ENCODE results near the gene ASB6. TPM values are rescaled to one million over a fixed set of nuclear protein-coding genes. Genes with fewer than 3 reads are reported as not detected.

Gene ASB6
- total RNA-seq, 1 experiment from 2014 or later, result 20.0 TPM

DNA sequence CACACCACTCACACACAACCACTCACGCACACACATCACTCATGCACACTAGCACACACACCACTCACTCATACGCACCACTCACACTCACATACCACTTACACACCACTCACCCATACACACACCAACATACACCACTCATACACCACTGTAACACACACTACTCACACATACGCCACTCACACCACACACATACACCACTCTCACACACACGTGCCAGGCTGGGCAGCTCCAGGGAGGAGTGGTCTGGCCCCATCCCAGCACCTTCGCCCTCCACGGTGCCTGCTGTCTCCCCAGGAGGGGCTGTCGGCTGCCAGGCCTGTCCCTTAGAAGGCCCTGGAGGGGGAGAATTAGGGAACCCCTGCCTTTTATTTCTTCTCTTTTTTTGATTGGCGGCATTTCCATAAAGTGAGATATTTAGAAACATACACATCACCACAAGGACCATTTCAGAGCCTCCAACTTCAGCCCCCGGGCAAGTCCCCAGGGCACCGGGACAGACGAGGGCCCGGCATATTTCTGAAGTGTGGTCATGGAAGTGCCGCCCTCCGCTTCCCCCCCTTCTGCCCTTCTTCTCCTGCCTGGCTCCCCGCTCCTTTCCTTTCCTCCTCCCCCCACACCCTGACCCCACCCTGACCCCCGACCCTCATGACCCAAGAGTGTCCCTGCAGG is 6.3 kb upstream of the ASB6 start:
- H3K27me3 Mint-ChIP-seq (ENCODE audit: low read depth), result no peaks in the 10 kb centered on the region; the same call in 1 of the 2 replicates
- no peak overlapping the region for H3K27ac Mint-ChIP-seq
- ChIA-PET CTCF (no interaction called here), POLR2A (no interaction called here)
- no peak for TF ChIP-seq PRRX2 (CRISPR knock-in tag; IDR thresholded peaks at IDR 0.05)
- TF ChIP-seq MYBL2 (CRISPR knock-in tag; IDR thresholded peaks at IDR 0.05), result no peak
- TF ChIP-seq, protein P1, sequence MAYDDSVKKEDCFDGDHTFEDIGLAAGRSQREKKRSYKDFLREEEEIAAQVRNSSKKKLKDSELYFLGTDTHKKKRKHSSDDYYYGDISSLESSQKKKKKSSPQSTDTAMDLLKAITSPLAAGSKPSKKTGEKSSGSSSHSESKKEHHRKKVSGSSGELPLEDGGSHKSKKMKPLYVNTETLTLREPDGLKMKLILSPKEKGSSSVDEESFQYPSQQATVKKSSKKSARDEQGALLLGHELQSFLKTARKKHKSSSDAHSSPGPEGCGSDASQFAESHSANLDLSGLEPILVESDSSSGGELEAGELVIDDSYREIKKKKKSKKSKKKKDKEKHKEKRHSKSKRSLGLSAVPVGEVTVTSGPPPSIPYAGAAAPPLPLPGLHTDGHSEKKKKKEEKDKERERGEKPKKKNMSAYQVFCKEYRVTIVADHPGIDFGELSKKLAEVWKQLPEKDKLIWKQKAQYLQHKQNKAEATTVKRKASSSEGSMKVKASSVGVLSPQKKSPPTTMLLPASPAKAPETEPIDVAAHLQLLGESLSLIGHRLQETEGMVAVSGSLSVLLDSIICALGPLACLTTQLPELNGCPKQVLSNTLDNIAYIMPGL (CRISPR knock-in tag; IDR thresholded peaks at IDR 0.05), result no peak
- no peak for TF ChIP-seq EMX1 (CRISPR knock-in tag; IDR thresholded peaks at IDR 0.05)
- no peak for TF ChIP-seq CREB1 (CRISPR knock-in tag; IDR thresholded peaks at IDR 0.05)
- TF ChIP-seq FOXP1 (CRISPR knock-in tag; IDR thresholded peaks at IDR 0.05; ENCODE audit: borderline replicate concordance), result no peak
- no peak for TF ChIP-seq GRHL2 (CRISPR knock-in tag; IDR thresholded peaks at IDR 0.05; ENCODE audit: insufficient replicate concordance, severe bottlenecking)
- TF ChIP-seq ESRRA (CRISPR knock-in tag; IDR thresholded peaks at IDR 0.05; ENCODE audit: borderline replicate concordance), result no peak
- TF ChIP-seq, protein P2, sequence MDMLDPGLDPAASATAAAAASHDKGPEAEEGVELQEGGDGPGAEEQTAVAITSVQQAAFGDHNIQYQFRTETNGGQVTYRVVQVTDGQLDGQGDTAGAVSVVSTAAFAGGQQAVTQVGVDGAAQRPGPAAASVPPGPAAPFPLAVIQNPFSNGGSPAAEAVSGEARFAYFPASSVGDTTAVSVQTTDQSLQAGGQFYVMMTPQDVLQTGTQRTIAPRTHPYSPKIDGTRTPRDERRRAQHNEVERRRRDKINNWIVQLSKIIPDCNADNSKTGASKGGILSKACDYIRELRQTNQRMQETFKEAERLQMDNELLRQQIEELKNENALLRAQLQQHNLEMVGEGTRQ (CRISPR knock-in tag; IDR thresholded peaks at IDR 0.05), result no peak
- TF ChIP-seq ZNF121 (CRISPR knock-in tag; IDR thresholded peaks at IDR 0.05), result no peak
- TF ChIP-seq, protein P3, sequence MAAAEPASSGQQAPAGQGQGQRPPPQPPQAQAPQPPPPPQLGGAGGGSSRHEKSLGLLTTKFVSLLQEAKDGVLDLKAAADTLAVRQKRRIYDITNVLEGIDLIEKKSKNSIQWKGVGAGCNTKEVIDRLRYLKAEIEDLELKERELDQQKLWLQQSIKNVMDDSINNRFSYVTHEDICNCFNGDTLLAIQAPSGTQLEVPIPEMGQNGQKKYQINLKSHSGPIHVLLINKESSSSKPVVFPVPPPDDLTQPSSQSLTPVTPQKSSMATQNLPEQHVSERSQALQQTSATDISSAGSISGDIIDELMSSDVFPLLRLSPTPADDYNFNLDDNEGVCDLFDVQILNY (CRISPR knock-in tag; IDR thresholded peaks at IDR 0.05), result no peak
- TF ChIP-seq, protein P4, sequence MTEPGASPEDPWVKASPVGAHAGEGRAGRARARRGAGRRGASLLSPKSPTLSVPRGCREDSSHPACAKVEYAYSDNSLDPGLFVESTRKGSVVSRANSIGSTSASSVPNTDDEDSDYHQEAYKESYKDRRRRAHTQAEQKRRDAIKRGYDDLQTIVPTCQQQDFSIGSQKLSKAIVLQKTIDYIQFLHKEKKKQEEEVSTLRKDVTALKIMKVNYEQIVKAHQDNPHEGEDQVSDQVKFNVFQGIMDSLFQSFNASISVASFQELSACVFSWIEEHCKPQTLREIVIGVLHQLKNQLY (CRISPR knock-in tag; IDR thresholded peaks at IDR 0.05), result no peak
- TF ChIP-seq, protein P5, sequence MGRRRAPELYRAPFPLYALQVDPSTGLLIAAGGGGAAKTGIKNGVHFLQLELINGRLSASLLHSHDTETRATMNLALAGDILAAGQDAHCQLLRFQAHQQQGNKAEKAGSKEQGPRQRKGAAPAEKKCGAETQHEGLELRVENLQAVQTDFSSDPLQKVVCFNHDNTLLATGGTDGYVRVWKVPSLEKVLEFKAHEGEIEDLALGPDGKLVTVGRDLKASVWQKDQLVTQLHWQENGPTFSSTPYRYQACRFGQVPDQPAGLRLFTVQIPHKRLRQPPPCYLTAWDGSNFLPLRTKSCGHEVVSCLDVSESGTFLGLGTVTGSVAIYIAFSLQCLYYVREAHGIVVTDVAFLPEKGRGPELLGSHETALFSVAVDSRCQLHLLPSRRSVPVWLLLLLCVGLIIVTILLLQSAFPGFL (CRISPR knock-in tag; IDR thresholded peaks at IDR 0.05; ENCODE audit: borderline replicate concordance), result no peak
- H3K36me3 Mint-ChIP-seq, result no peaks in the 10 kb centered on the region
- H3K4me3 Mint-ChIP-seq, result no peak overlapping the region
- H3K9me3 Mint-ChIP-seq, result peaks cover 8% of the 10 kb centered on the region
- DNase-seq (ENCODE audit: low spot score) (no peak), ATAC-seq (no peak)
- H3K4me1 Mint-ChIP-seq, result no peaks in the 10 kb centered on the region

DNA sequence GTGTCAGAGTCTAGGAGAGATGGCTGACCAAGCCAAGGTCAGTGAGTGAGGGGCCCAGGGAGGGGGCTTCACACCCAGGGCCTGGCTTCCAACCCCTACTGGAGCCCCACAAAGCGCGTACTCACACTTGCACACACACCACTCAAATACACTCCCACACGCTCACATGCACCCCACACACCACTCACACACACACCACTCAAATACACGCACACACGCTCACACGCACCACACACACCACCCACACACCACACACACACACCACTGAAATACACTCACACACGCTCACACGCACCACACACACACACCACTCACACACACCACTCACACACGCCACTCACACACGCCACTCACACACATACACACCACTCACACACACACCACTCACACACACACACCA is 5.7 kb upstream of the ASB6 start:
- H3K4me3 Mint-ChIP-seq, result no peak overlapping the region
- POLR2A ChIA-PET, result no interaction called here
- H3K4me1 Mint-ChIP-seq, result no peaks in the 10 kb centered on the region
- no peak for DNase-seq (ENCODE audit: low spot score)
- no peaks in the 10 kb centered on the region; the same call in 1 of the 2 replicates for H3K27me3 Mint-ChIP-seq (ENCODE audit: low read depth)
- CTCF ChIA-PET, result interaction anchor here (0.6 kb wide), 1 partner anchor 66 kb away, joined by 4 read pairs; no protein-coding TSS in a partner anchor
- H3K36me3 Mint-ChIP-seq, result no peaks in the 10 kb centered on the region
- H3K9me3 Mint-ChIP-seq, result peaks cover 8% of the 10 kb centered on the region
- no peak overlapping the region for H3K27ac Mint-ChIP-seq
- no peak for ATAC-seq
- TF ChIP-seq, protein P6, sequence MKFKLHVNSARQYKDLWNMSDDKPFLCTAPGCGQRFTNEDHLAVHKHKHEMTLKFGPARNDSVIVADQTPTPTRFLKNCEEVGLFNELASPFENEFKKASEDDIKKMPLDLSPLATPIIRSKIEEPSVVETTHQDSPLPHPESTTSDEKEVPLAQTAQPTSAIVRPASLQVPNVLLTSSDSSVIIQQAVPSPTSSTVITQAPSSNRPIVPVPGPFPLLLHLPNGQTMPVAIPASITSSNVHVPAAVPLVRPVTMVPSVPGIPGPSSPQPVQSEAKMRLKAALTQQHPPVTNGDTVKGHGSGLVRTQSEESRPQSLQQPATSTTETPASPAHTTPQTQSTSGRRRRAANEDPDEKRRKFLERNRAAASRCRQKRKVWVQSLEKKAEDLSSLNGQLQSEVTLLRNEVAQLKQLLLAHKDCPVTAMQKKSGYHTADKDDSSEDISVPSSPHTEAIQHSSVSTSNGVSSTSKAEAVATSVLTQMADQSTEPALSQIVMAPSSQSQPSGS (CRISPR knock-in tag; IDR thresholded peaks at IDR 0.05; ENCODE audit: borderline replicate concordance, low read depth), result no peak
- TF ChIP-seq, protein P7, sequence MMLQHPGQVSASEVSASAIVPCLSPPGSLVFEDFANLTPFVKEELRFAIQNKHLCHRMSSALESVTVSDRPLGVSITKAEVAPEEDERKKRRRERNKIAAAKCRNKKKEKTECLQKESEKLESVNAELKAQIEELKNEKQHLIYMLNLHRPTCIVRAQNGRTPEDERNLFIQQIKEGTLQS (CRISPR knock-in tag; conservative IDR thresholded peaks at IDR 0.05), result no peak
- TF ChIP-seq JAZF1 (CRISPR knock-in tag; IDR thresholded peaks at IDR 0.05), result no peak
- TF ChIP-seq, protein P8, sequence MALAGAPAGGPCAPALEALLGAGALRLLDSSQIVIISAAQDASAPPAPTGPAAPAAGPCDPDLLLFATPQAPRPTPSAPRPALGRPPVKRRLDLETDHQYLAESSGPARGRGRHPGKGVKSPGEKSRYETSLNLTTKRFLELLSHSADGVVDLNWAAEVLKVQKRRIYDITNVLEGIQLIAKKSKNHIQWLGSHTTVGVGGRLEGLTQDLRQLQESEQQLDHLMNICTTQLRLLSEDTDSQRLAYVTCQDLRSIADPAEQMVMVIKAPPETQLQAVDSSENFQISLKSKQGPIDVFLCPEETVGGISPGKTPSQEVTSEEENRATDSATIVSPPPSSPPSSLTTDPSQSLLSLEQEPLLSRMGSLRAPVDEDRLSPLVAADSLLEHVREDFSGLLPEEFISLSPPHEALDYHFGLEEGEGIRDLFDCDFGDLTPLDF (CRISPR knock-in tag; IDR thresholded peaks at IDR 0.05), result no peak
- TF ChIP-seq JUN (CRISPR knock-in tag; IDR thresholded peaks at IDR 0.05), result no peak
- TF ChIP-seq, protein P9, sequence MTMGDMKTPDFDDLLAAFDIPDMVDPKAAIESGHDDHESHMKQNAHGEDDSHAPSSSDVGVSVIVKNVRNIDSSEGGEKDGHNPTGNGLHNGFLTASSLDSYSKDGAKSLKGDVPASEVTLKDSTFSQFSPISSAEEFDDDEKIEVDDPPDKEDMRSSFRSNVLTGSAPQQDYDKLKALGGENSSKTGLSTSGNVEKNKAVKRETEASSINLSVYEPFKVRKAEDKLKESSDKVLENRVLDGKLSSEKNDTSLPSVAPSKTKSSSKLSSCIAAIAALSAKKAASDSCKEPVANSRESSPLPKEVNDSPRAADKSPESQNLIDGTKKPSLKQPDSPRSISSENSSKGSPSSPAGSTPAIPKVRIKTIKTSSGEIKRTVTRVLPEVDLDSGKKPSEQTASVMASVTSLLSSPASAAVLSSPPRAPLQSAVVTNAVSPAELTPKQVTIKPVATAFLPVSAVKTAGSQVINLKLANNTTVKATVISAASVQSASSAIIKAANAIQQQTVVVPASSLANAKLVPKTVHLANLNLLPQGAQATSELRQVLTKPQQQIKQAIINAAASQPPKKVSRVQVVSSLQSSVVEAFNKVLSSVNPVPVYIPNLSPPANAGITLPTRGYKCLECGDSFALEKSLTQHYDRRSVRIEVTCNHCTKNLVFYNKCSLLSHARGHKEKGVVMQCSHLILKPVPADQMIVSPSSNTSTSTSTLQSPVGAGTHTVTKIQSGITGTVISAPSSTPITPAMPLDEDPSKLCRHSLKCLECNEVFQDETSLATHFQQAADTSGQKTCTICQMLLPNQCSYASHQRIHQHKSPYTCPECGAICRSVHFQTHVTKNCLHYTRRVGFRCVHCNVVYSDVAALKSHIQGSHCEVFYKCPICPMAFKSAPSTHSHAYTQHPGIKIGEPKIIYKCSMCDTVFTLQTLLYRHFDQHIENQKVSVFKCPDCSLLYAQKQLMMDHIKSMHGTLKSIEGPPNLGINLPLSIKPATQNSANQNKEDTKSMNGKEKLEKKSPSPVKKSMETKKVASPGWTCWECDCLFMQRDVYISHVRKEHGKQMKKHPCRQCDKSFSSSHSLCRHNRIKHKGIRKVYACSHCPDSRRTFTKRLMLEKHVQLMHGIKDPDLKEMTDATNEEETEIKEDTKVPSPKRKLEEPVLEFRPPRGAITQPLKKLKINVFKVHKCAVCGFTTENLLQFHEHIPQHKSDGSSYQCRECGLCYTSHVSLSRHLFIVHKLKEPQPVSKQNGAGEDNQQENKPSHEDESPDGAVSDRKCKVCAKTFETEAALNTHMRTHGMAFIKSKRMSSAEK (CRISPR knock-in tag; IDR thresholded peaks at IDR 0.05; ENCODE audit: borderline replicate concordance), result no peak
